Lower lobe of right lung (tissue), 2 donors: ENCODE measurements around the gene MINDY1. TPM values are rescaled to one million over a fixed set of nuclear protein-coding genes. Genes with fewer than 3 reads are reported as not detected.

ENCODE experiments used
- ATAC-seq, 2 donors: fragments of 200-7000 bp; cut with Tn5 transposase; one replicate each; pipeline ENCODE4 v1.9.1; 2020 to 2022; ENCODE audit warnings: mild to moderate bottlenecking in 2 of 2, moderate library complexity in 2 of 2
- DNase-seq: peaks from one replicate; pipeline ENCODE4 v3.0.0-alpha.2; 2020
- H3K27ac ChIP-seq: fragments of 200-600 bp; one replicate; pipeline ENCODE4 v1.8.0; 2022
- H3K27me3 ChIP-seq: fragments of 200-600 bp; one replicate; pipeline ENCODE4 v1.8.0; 2022; ENCODE audit warnings: low read depth
- H3K36me3 ChIP-seq: fragments of 200-600 bp; one replicate; pipeline ENCODE4 v1.8.0; 2022; ENCODE audit warnings: mild to moderate bottlenecking
- H3K4me1 ChIP-seq: fragments of 200-600 bp; one replicate; pipeline ENCODE4 v1.8.0; 2022
- H3K4me3 ChIP-seq: fragments of 200-600 bp; one replicate; pipeline ENCODE4 v1.8.0; 2022; ENCODE audit warnings: mild to moderate bottlenecking
- H3K9me3 ChIP-seq: fragments of 200-600 bp; one replicate; pipeline ENCODE4 v1.8.0; 2022
- CTCF ChIP-seq: fragments of 200-600 bp; IDR thresholded peaks from one replicate; pipeline ENCODE4 v1.8.0; 2022; ENCODE audit warnings: antibody characterized with exemption, mild to moderate bottlenecking
- intact Hi-C: fragments of 100-400 bp; cut with DNase I; formaldehyde crosslinking; loops from one replicate; pipeline ENCODE4 v1.11.0; 2022
- total RNA-seq: library from RNA; stranded (reverse); fragmentation: NEBNext Ultra II Directional; extraction: Animal tissue kit (Norgen Biotek cat#: 25700); gene quantifications from one replicate; pipeline ENCODE4 v1.2.1, GENCODE V29; 2021
- donor health status: DM: no; HTN: yes; CAD: no; lungs with severe emphysema.

Gene MINDY1
- total RNA-seq, 1 donor from 2014 or later, result 27.8 TPM

- no peak for TF ChIP-seq CTCF
- ATAC-seq (no peak), DNase-seq (no peak)
- H3K9me3 ChIP-seq, result no peaks in the 10 kb centered on the region
- intact Hi-C loops, result no loop called here
- H3K27me3 ChIP-seq, result no peaks in the 10 kb centered on the region
- peaks cover 61% of the 10 kb centered on the region for H3K36me3 ChIP-seq
- no peak overlapping the region for H3K27ac ChIP-seq
- H3K4me3 ChIP-seq, result no peak overlapping the region
- peaks cover 54% of the 10 kb centered on the region for H3K4me1 ChIP-seq
Observed at GRCh38 chr1:151000408-151000807, 6.3 kb downstream of the MINDY1 start.

- intact Hi-C loops, result no loop called here
- Histone ChIP-seq H3K4me3 (no peak overlapping the region), H3K27ac (no peak overlapping the region), H3K36me3 (peaks cover 61% of the 10 kb centered on the region), H3K27me3 (no peaks in the 10 kb centered on the region), H3K4me1 (peaks cover 51% of the 10 kb centered on the region), H3K9me3 (no peaks in the 10 kb centered on the region)
- no peak for ATAC-seq
- no peak for DNase-seq
- no peak for TF ChIP-seq CTCF
Observed at GRCh38 chr1:150999926-151000325, 6.8 kb downstream of the MINDY1 start.

GRCh38 chr1:150999051-150999674 lies 7.5 kb downstream of the MINDY1 start:
- Histone ChIP-seq H3K4me3 (no peak overlapping the region), H3K27me3 (no peaks in the 10 kb centered on the region), H3K27ac (no peak overlapping the region), H3K36me3 (peaks cover 61% of the 10 kb centered on the region), H3K4me1 (peaks cover 44% of the 10 kb centered on the region), H3K9me3 (no peaks in the 10 kb centered on the region)
- intact Hi-C loops, result no loop called here
- TF ChIP-seq CTCF, result no peak
- ATAC-seq (no peak), DNase-seq (no peak)

- H3K4me1 ChIP-seq, result peaks cover 32% of the 10 kb centered on the region
- no peak for DNase-seq
- no peak overlapping the region for H3K4me3 ChIP-seq
- intact Hi-C loops, result no loop called here
- H3K27me3 ChIP-seq, result no peaks in the 10 kb centered on the region
- H3K27ac ChIP-seq, result no peak overlapping the region
- H3K36me3 ChIP-seq, result peaks cover 61% of the 10 kb centered on the region
- no peaks in the 10 kb centered on the region for H3K9me3 ChIP-seq
- ATAC-seq, result no peak
- no peak for TF ChIP-seq CTCF
Observed at GRCh38 chr1:150997949-150998348, 8.8 kb downstream of the MINDY1 start.

- H3K36me3 ChIP-seq, result peaks cover 59% of the 10 kb centered on the region
- intact Hi-C loops, result no loop called here
- no peak for TF ChIP-seq CTCF
Observed at GRCh38 chr1:150997126-150997872, 9.4 kb downstream of the MINDY1 start.

More at GRCh38 chr1:150997126-150997872, 9.4 kb downstream of the MINDY1 start:
- no peak overlapping the region for H3K27ac ChIP-seq
- ATAC-seq (no peak), DNase-seq (no peak)
- no peak overlapping the region for H3K4me3 ChIP-seq
- H3K27me3 ChIP-seq, result no peaks in the 10 kb centered on the region
- H3K9me3 ChIP-seq, result no peaks in the 10 kb centered on the region
- H3K4me1 ChIP-seq, result peaks cover 25% of the 10 kb centered on the region
